ENCODE measurements around the gene GPSM3. TPM values are rescaled to one million over a fixed set of nuclear protein-coding genes. Genes with fewer than 3 reads are reported as not detected.
"Not testable (repeated sequence)": the region's sequence is repeated elsewhere in the genome, so short reads cannot be mapped to it uniquely, and the experiment has no call there.

GPSM3 gene
- total RNA-seq, 2 donors from 2014 or later: 12.9 to 25.0 TPM

DNA sequence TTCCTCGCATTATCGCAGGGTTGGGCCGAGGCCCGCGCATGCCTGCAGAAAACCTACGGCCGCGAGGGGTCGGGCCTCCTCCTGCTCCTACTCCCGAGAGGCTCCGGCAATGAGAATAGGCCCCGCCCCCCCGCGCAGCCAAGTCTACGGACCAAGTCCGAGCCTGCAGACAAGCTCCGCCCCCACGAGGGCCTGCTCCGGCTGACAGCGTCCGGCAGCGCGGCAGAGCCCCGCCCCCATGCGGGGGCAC is 3.1 kb upstream of the GPSM3 start:
- peak; percentile 45 for TF ChIP-seq CTCF (conservative IDR thresholded peaks at IDR 0.05)
- peak overlapping the region; percentile 93 for H3K4me3 ChIP-seq (ENCODE audit: low read length)
- WGBS, 2 experiments (ENCODE audit: insufficient coverage in 1 of 2, insufficient read length in 1 of 2): 0% methylated on average over 10 to 25 of the region's 25 CpGs

GRCh38 chr6:32194825-32195651 is 2.6 kb upstream of the GPSM3 start:
- Histone ChIP-seq H3K27me3 (ENCODE audit: control insufficient read depth, insufficient read depth, low read length, poor library complexity, severe bottlenecking) (no peaks in the 10 kb centered on the region), H3K36me3 (ENCODE audit: control insufficient read depth, insufficient read depth, low read length) (no peaks in the 10 kb centered on the region), H3K9ac (ENCODE audit: extremely low read depth, low read length, poor library complexity, severe bottlenecking) (peak overlapping the region; percentile 57), H3K4me3 (ENCODE audit: low read length) (peak overlapping the region; percentile 85), H3K27ac (ENCODE audit: low read depth, low read length) (peak overlapping the region; percentile 92), H3K9me3 (ENCODE audit: control insufficient read depth, low read length) (no peaks in the 10 kb centered on the region), H3K4me1 (ENCODE audit: control insufficient read depth, insufficient read depth, low read length) (peaks cover 8% of the 10 kb centered on the region)
- H3K9me3 Mint-ChIP-seq: no peaks in the 10 kb centered on the region
- DNase-seq: peak; percentile 71
- 17% methylated on average over 11 to 15 of the region's 15 CpGs for WGBS, 2 experiments (ENCODE audit: insufficient coverage in 1 of 2, insufficient read length in 1 of 2)
- peak overlapping the region; percentile 98 for H3K27ac Mint-ChIP-seq
- H3K4me1 Mint-ChIP-seq: peaks cover 25% of the 10 kb centered on the region
- peaks cover 3% of the 10 kb centered on the region for H3K27me3 Mint-ChIP-seq (ENCODE audit: insufficient read depth)
- peak; percentile 70 for TF ChIP-seq CTCF (conservative IDR thresholded peaks at IDR 0.05)
- peak overlapping the region; percentile 87 for H3K4me3 Mint-ChIP-seq
- no peaks in the 10 kb centered on the region for H3K36me3 Mint-ChIP-seq (ENCODE audit: low read depth)

More for the DNA sequence above, 3.1 kb upstream of the GPSM3 start:
- peak overlapping the region; percentile 100 for H3K27ac ChIP-seq (ENCODE audit: low read depth, low read length)
- Mint-ChIP-seq H3K4me1 (peaks cover 22% of the 10 kb centered on the region), H3K9me3 (no peaks in the 10 kb centered on the region), H3K4me3 (peak overlapping the region; percentile 87), H3K27ac (peak overlapping the region; percentile 98), H3K27me3 (ENCODE audit: insufficient read depth) (peaks cover 6% of the 10 kb centered on the region), H3K36me3 (ENCODE audit: low read depth) (no peaks in the 10 kb centered on the region)
- H3K36me3 ChIP-seq (ENCODE audit: control insufficient read depth, insufficient read depth, low read length): no peaks in the 10 kb centered on the region
- peaks cover 8% of the 10 kb centered on the region for H3K4me1 ChIP-seq (ENCODE audit: control insufficient read depth, insufficient read depth, low read length)
- H3K9ac ChIP-seq (ENCODE audit: extremely low read depth, low read length, poor library complexity, severe bottlenecking): peak overlapping the region; percentile 57
- H3K9me3 ChIP-seq (ENCODE audit: control insufficient read depth, low read length): no peaks in the 10 kb centered on the region
- peak; percentile 100 for DNase-seq
- no peaks in the 10 kb centered on the region for H3K27me3 ChIP-seq (ENCODE audit: control insufficient read depth, insufficient read depth, low read length, poor library complexity, severe bottlenecking)

DNA sequence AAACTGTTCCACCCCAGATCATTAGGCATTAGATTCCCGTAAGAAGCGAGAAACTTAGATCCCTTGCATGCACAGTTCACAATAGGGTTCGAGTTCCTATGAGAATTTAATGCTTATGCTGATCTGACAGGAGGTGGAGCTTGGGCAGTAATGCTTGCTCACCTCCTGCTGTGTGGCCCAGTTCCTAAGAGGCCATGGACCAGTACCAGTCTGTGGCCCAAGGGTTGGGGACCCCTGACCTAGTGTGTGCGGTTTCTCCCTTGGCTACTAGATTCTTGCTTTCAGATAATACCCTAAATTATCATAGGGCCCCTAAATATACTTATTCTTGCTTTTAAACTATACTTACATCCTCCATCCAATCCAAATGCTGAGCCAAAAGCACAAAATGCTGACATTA is 1.9 kb upstream of the GPSM3 start:
- Histone ChIP-seq H3K9me3 (ENCODE audit: control insufficient read depth, low read length) (no peaks in the 10 kb centered on the region), H3K4me1 (ENCODE audit: control insufficient read depth, insufficient read depth, low read length) (peaks cover 8% of the 10 kb centered on the region), H3K9ac (ENCODE audit: extremely low read depth, low read length, poor library complexity, severe bottlenecking) (no peak overlapping the region), H3K27me3 (ENCODE audit: control insufficient read depth, insufficient read depth, low read length, poor library complexity, severe bottlenecking) (no peaks in the 10 kb centered on the region), H3K36me3 (ENCODE audit: control insufficient read depth, insufficient read depth, low read length) (no peaks in the 10 kb centered on the region), H3K27ac (ENCODE audit: low read depth, low read length) (no peak overlapping the region), H3K4me3 (ENCODE audit: low read length) (peak overlapping the region; percentile 85)
- WGBS, 2 experiments (ENCODE audit: insufficient coverage in 1 of 2, insufficient read length in 1 of 2): 96 to 100% methylated on average over 4 of the region's 4 CpGs
- no peak for TF ChIP-seq CTCF (conservative IDR thresholded peaks at IDR 0.05)
- no peak for DNase-seq
- Mint-ChIP-seq H3K36me3 (ENCODE audit: low read depth) (no peaks in the 10 kb centered on the region), H3K27me3 (ENCODE audit: insufficient read depth) (peaks cover 3% of the 10 kb centered on the region), H3K4me3 (no peak overlapping the region), H3K4me1 (peaks cover 25% of the 10 kb centered on the region), H3K9me3 (no peaks in the 10 kb centered on the region), H3K27ac (no peak overlapping the region)

DNA sequence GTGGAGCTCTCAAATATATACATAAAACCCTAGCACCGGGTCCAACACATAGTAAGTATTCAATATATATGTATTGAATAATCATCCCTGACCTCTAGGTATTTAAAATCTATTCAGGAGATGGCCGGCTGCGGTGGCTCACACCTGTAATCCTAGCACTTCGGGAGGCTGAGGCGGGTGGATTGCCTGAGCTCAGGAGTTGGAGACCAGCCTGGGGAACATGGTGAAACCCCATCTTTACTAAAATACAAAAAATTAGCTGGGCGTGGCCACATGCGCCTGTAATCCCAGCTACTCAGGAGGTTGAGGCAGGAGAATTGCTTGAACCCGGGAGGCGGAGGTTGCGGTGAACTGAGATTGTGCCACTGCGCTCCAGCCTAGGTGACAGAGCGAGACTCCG is 653 bp upstream of the GPSM3 start:
- peak overlapping the region; percentile 64 for H3K27ac Mint-ChIP-seq
- not testable (repeated sequence) for H3K27ac ChIP-seq (ENCODE audit: low read depth, low read length); H3K27me3 Mint-ChIP-seq (ENCODE audit: insufficient read depth); H3K36me3 ChIP-seq (ENCODE audit: control insufficient read depth, insufficient read depth, low read length); H3K4me3 ChIP-seq (ENCODE audit: low read length); H3K4me1 ChIP-seq (ENCODE audit: control insufficient read depth, insufficient read depth, low read length); H3K27me3 ChIP-seq (ENCODE audit: control insufficient read depth, insufficient read depth, low read length, poor library complexity, severe bottlenecking); DNase-seq; H3K9ac ChIP-seq (ENCODE audit: extremely low read depth, low read length, poor library complexity, severe bottlenecking); H3K9me3 Mint-ChIP-seq; H3K36me3 Mint-ChIP-seq (ENCODE audit: low read depth); H3K9me3 ChIP-seq (ENCODE audit: control insufficient read depth, low read length)
- 88% methylated on average over 9 to 12 of the region's 13 CpGs for WGBS, 2 experiments (ENCODE audit: insufficient coverage in 1 of 2, insufficient read length in 1 of 2)
- H3K4me1 Mint-ChIP-seq: peaks cover 37% of the 10 kb centered on the region
- H3K4me3 Mint-ChIP-seq: peak overlapping the region; percentile 32
